HG02588 (cell line): Measurements from ENCODE around the gene RAI14.

Experiments used
- ATAC-seq: cut with Tn5 transposase; IDR thresholded peaks from one replicate; pipeline ENCODE4 v1.9.1; 2021; ENCODE audit warnings: mild to moderate bottlenecking, moderate library complexity; ENCODE audit not compliant: unreplicated experiment

Gene RAI14

GRCh38 chr5:34843497-34843896 is 187.4 kb downstream of the RAI14 start:
- ATAC-seq, result no peak

DNA sequence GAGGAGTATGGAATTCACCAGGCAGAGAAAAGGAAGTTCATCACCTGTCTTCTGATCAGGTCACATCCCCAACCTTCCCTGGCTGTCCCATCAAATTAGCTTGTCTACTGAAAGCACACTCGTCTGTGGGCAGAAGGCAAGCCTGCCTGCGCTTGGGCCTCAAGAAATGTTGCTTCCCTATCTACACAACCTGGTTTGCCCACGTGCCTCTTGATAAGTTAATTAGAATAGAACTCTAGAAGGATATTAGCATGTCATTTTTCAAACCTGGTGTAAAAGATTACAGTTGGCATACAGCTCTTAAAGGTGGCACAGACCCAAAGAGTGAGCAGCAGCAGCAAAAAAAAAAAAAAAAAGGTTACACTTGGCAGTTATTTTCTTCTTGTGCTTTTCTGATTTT is 188.0 kb downstream of the RAI14 start:
- ATAC-seq, result no peak

- ATAC-seq, result no peak
These were observed 188.9 kb downstream of the RAI14 start for GRCh38 chr5:34844999-34845398.

- no peak for ATAC-seq
These were observed 190.9 kb downstream of the RAI14 start for GRCh38 chr5:34847056-34847455.

- no peak for ATAC-seq
These were observed 191.4 kb downstream of the RAI14 start for GRCh38 chr5:34847552-34847951.

DNA sequence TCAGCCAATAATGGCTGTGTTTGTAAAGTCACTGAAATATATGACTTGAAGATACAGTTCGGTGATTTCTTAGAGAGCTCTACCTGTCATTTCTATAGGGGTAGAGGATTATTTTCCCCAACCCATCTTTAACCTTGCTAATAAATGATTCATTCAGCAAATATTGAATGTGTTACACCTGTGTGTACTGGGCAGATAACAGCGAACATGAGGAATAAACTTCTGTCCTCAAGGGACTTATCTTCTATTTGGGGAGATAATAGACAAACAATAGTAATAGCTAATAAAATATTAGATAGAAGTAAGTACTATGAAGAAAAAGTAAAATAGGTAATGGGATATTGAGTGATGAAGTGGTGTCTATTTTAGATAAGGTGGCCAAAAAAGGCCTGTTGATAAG is 192.1 kb downstream of the RAI14 start:
- ATAC-seq, result no peak

- ATAC-seq, result no peak
These were observed 193.1 kb downstream of the RAI14 start for GRCh38 chr5:34849253-34849652.

DNA sequence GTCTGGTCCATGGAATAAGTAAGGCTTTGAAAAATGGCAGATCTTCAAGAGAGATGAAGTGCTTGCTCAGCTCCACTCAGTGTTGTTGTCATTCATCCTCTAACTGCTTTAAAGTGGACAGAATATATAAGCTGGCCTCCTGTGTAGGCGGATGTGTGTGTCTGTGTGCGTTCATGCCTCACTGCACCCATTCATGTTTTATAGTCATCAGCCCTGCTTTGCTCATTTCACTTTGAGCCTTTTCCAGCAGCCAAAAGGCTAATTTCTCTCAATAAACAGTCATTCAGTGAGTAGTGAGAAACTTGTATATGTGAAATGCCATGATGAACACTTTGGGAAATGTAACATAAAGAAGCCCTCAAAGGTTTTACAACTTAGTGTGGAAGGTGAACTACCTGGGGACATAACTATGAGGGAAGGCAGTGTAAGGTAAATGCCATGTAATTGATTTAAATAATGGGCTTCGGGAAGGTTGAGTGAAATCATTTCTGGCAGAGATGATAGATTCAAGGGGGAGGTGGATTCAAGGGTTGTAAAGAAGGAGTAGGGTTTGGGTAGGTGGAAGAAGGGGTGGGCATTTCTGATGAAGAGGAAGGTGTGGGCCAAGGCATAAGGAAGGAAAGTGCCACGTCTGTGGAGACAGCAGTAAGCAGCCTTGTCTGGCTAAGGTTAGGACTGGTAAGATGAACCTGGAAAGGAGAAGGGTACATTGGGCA is 198.5 kb downstream of the RAI14 start:
- ATAC-seq, result peak; percentile 92

GRCh38 chr5:34857161-34857560 is 201.0 kb downstream of the RAI14 start:
- ATAC-seq, result no peak

DNA sequence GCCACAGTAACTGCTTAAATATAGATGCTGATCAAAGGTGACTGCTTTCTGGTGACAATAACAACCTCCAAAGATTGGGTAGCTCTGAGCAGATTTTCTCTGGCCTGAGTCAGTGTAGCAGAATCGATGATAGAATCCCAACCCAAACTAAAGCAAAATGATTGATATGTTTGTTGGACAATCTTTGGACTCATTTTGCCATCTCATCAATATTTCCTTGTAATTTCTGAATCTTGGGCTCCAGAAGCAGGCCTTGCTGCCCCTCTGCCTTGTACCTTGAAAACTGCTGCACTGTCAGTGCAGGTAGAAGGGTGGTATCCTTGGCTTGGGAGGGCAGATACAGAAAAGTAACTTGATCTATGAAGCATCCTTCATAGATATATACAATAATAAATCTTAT is 201.8 kb downstream of the RAI14 start:
- no peak for ATAC-seq

GRCh38 chr5:34858790-34859189 is 202.7 kb downstream of the RAI14 start:
- ATAC-seq, result no peak

DNA sequence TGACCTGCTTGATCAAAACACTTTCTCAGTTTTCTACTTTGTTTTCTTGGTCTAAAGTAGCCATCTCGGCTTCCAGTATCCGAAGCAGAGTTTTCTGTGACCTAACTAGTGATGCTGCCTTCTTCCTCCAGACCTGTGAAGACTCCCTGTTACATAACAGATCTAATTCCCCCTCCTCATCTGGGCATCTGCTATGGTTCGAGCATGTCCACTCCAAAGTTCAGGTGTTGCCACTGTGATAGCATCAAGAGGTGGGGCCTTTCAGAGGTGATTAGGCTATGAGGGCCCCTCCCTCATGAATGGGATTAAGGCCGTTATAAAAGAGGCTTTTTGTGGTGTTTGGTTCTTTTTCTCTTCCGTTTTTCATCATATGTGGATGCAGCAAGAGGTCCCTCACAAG is 203.1 kb downstream of the RAI14 start:
- ATAC-seq, result no peak

DNA sequence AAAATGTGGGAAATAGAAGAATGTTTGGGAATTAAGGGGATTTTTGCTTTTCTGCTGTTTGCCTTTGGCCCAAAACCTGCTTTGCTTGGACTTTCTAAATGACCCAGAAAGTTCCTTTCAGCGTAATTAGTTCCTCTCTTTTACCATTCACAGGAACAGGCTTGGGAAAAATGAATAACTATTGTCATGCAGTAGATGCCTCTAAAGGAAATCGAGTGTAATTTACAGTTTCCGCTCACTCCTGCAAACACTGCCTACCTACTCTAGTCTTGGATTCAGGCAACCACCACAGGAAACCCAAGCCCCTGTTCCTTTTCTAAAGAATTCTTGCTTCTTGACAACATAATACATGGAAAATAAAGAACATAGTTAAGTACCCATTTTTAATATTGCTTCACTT is 207.8 kb downstream of the RAI14 start:
- no peak for ATAC-seq

DNA sequence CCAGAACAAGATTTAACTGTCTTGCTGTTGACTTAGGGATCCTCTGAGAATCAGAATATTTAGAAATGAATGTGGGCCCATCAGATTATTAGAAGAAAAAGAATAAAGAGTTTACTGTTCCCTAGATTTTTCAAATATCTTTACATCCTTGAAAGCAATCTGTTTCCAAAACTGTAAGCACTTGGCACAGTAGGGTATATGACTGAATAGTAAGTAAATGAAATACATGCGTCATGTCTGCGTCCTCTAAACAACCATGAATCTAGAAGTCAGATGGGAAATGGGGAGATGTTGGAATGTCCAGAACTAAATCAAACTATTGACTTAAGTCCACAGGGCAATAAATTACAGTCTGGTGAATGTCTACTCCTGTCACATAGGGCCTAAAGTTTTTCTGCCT is 209.0 kb downstream of the RAI14 start:
- no peak for ATAC-seq

DNA sequence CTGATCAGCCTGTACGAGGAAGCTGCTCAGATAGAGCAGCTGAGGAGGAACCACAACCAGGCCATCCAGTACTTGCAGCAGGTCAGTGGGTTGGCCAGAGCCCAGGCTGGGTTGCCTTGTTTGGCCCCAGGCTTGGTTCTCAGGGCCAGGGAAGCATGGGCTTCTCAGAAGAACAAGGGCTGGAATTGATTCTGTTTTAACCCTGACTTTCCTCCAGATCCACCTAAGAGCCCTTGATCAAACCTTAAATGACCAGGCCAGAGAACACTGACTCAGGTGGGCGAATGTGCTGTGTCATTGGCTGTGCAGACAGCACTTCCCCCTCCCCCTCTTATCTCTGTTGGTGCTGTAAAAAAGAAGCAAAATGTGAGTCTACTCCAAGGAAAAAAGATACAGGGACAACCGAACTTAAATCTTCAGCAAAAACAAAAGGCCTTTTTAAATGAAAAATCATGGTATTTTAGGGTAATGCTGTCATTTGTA is 210.9 kb downstream of the RAI14 start:
- ATAC-seq, result no peak

GRCh38 chr5:34867660-34868059 is 211.5 kb downstream of the RAI14 start:
- no peak for ATAC-seq

- ATAC-seq, result no peak
These were observed 212.7 kb downstream of the RAI14 start for GRCh38 chr5:34868791-34869190.

GRCh38 chr5:34869256-34869655 is 213.1 kb downstream of the RAI14 start:
- ATAC-seq, result no peak

GRCh38 chr5:34870382-34870781 is 214.3 kb downstream of the RAI14 start:
- no peak for ATAC-seq

DNA sequence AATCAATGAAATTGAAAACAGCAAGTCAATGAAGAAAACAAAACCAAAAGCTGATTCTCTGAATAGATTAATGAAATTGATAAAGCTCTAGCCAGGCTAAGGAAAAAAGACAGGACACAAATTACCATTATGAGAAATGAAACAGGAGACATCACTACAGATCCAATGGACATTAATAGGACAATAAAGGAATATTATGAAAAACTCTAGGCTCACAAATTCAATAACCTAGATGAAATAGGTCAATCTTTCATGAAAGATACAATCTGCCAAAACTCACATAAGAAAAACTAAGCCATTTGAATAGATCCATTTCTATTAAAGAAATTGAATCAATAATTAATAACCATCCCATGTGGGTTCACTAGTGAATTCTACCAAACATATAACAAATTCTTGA is 220.1 kb downstream of the RAI14 start:
- ATAC-seq, result no peak

- ATAC-seq, result no peak
These were observed 225.1 kb downstream of the RAI14 start for GRCh38 chr5:34881246-34881645.
